Panc1 (cell line): Measurements from ENCODE around the gene SEPTIN1. TPM values are rescaled to one million over a fixed set of nuclear protein-coding genes. Genes with fewer than 3 reads are reported as not detected.

ENCODE experiments used
- ATAC-seq: fragments of 200-7000 bp; cut with Tn5 transposase; 2 replicates; pipeline ENCODE4 v1.9.1; 2020; ENCODE audit warnings: mild to moderate bottlenecking, moderate library complexity
- BruUV-seq: library from RNA; stranded (reverse); fragments of 400-500 nt; replicated peaks from 2 replicates; lab custom pipeline; 2021; lab: Mats Ljungman, UMichigan
- CTCF ChIA-PET: fragments of 300-600 bp; sonication (Branson Sonifier 250); formaldehyde crosslinking; loops from one replicate; lab custom pipeline; 2022; ENCODE audit warnings: antibody characterized with exemption; lab: Charles Lee
- POLR2A ChIA-PET: fragments of 300-600 bp; sonication (Branson Sonifier 250); formaldehyde crosslinking; loops from one replicate; lab custom pipeline; 2022; ENCODE audit warnings: antibody characterized with exemption; lab: Charles Lee
- DNase-seq: peaks from one replicate; pipeline ENCODE4 v3.0.0-alpha.2; 2010; ENCODE audit warnings: low read depth, low spot score
- H3K27ac ChIP-seq: 2 replicates; pipeline ENCODE4 v1.5.1; 2011; ENCODE audit warnings: mild to moderate bottlenecking, low read length, inconsistent platforms
- H3K27me3 ChIP-seq: fragments of 200-500 bp; sonication (Bioruptor generic); 2 replicates; pipeline ENCODE4 v1.6.0; 2014; ENCODE audit warnings: low read length, inconsistent platforms; ENCODE audit not compliant: control insufficient read depth, insufficient read depth
- H3K36me3 ChIP-seq: fragments of 200-500 bp; sonication (Bioruptor generic); 2 replicates; pipeline ENCODE4 v1.5.1; 2014; ENCODE audit warnings: inconsistent platforms, mild to moderate bottlenecking, low read length, moderate library complexity; ENCODE audit not compliant: control insufficient read depth, insufficient read depth
- H3K4me1 ChIP-seq: 2 replicates; pipeline ENCODE4 v1.5.1; 2011; ENCODE audit warnings: inconsistent platforms, mild to moderate bottlenecking, low read length, moderate library complexity; ENCODE audit not compliant: control insufficient read depth, insufficient read depth
- H3K4me3 ChIP-seq, 2 experiments: 2 replicates each; pipeline ENCODE4 v1.5.1; 2011 to 2012; ENCODE audit warnings: low read depth in 2 of 2, low read length in 2 of 2, mild to moderate bottlenecking in 2 of 2, inconsistent platforms in 1 of 2, moderate library complexity in 1 of 2
- H3K9me3 ChIP-seq: fragments of 200-500 bp; sonication (Bioruptor generic); 2 replicates; pipeline ENCODE4 v1.5.1; 2014; ENCODE audit warnings: low read depth, mild to moderate bottlenecking, inconsistent platforms, low read length, moderate library complexity; ENCODE audit not compliant: control insufficient read depth, insufficient read depth
- POLR2AphosphoS5 ChIP-seq: IDR thresholded peaks from 2 replicates; pipeline ENCODE4 v1.6.1; 2012; ENCODE audit warnings: mild to moderate bottlenecking, low read depth, low read length, moderate library complexity
- SIN3A ChIP-seq: IDR thresholded peaks from 2 replicates; pipeline ENCODE4 v1.6.1; 2012; ENCODE audit warnings: low read depth, mild to moderate bottlenecking, low read length, moderate library complexity, borderline replicate concordance; ENCODE audit not compliant: insufficient read depth
- TCF7L2 ChIP-seq: IDR thresholded peaks from 2 replicates; pipeline ENCODE4 v1.6.1; 2011; ENCODE audit warnings: mild to moderate bottlenecking, low read depth, low read length, inconsistent platforms
- in situ Hi-C: cut with HindIII; loops from 2 replicates; pipeline ENCODE4 v1.10.0; 2016; ENCODE audit warnings: low sequenced_read_pairs, low pct_unique_long_range_greater_than_20kb
- intact Hi-C: fragments of 100-400 bp; cut with micrococcal nuclease; formaldehyde crosslinking; loops from one replicate; pipeline ENCODE4 v1.10.0; 2022; ENCODE audit not compliant: unreplicated experiment
- total RNA-seq: library from RNA; stranded (reverse); gene quantifications from one replicate; pipeline ENCODE4 v1.2.1, GENCODE V29; 2021; ENCODE audit not compliant: unreplicated experiment
- TF ChIP-seq, protein P1 (sequence below), 2 experiments: IDR thresholded peaks; 2 replicates each; pipeline ENCODE4 v1.6.1; 2011 to 2012; ENCODE audit warnings: low read depth in 2 of 2, control low read depth in 1 of 2, low read length in 1 of 2, mild to moderate bottlenecking in 1 of 2, moderate library complexity in 1 of 2; ENCODE audit not compliant: insufficient read depth in 1 of 2
- TF ChIP-seq, protein P2 (sequence below): fragments of 450-650 bp; IDR thresholded peaks from 2 replicates; pipeline ENCODE4 v1.5.1; 2017; ENCODE audit warnings: mild to moderate bottlenecking

The SEPTIN1 gene
- total RNA-seq, 1 experiment from 2014 or later = 1.7 TPM

DNA sequence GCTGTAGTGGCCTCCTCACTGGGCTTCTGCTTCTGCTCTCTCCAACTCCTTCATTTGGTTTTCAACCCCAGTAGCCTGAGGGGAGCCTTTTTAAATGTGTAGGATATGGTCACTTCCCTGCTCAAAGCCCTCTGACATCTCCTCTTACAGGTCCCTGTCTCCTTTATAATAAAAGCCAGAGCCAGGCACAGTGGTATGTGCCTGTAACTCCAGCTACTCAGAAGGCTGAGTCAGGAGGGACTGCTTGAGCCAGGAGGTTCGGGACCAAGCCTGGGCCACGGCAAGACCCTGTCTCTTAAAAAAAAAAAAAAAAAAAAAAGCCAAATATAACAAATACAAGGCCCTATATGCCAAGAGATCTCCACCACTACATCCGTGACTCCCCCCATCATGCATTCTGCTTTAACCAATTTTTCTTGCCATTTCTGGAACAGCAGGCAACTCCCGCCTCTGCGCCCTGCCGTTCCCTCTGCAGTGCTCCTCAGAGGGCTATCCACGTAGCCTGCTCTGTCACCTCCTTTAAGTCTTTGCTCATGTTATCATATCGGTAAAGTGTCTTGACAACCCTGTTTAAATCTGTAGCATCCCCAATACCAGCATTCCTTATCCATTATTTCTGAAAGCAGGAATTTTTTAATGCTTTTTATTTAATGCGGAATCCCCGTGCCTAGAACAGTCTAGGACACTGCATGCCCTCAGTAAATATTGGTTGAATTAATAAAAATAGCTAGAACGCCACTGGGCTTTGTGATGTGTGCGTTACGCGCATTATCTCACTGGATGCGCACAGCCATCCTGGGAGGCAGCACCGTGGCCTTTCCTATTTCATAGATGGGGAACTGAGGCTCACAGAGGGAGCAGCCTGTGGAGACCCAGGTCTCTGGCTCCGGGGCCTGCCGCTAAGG, 34.5 kb upstream of the SEPTIN1 start:
- ATAC-seq (peak; percentile 29), DNase-seq (no peak)
- intact Hi-C loops = no loop called here
- no TSS peak for BruUV-seq
- H3K4me3 ChIP-seq = peak overlapping the region; percentile 45 to 55
- peaks cover 13% of the 10 kb centered on the region for H3K4me1 ChIP-seq
- POLR2A ChIA-PET = interaction anchor here (0.5 to 0.6 kb wide), 2 partner anchors 68 to 71 kb away, joined by 3 to 9 read pairs; no protein-coding TSS in a partner anchor
- in situ Hi-C loops = no loop called here
- H3K36me3 ChIP-seq = peaks cover 3% of the 10 kb centered on the region
- H3K27ac ChIP-seq = peak overlapping the region; percentile 59
- H3K27me3 ChIP-seq = no peaks in the 10 kb centered on the region
- no peaks in the 10 kb centered on the region for H3K9me3 ChIP-seq
- TF ChIP-seq, protein P1, sequence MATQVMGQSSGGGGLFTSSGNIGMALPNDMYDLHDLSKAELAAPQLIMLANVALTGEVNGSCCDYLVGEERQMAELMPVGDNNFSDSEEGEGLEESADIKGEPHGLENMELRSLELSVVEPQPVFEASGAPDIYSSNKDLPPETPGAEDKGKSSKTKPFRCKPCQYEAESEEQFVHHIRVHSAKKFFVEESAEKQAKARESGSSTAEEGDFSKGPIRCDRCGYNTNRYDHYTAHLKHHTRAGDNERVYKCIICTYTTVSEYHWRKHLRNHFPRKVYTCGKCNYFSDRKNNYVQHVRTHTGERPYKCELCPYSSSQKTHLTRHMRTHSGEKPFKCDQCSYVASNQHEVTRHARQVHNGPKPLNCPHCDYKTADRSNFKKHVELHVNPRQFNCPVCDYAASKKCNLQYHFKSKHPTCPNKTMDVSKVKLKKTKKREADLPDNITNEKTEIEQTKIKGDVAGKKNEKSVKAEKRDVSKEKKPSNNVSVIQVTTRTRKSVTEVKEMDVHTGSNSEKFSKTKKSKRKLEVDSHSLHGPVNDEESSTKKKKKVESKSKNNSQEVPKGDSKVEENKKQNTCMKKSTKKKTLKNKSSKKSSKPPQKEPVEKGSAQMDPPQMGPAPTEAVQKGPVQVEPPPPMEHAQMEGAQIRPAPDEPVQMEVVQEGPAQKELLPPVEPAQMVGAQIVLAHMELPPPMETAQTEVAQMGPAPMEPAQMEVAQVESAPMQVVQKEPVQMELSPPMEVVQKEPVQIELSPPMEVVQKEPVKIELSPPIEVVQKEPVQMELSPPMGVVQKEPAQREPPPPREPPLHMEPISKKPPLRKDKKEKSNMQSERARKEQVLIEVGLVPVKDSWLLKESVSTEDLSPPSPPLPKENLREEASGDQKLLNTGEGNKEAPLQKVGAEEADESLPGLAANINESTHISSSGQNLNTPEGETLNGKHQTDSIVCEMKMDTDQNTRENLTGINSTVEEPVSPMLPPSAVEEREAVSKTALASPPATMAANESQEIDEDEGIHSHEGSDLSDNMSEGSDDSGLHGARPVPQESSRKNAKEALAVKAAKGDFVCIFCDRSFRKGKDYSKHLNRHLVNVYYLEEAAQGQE (IDR thresholded peaks at IDR 0.05; ENCODE audit: insufficient read depth in 1 of 2, low read depth in 2 of 2, low read length in 1 of 2) = no peak
- no peak for TF ChIP-seq SIN3A
- no peak for TF ChIP-seq TCF7L2
- no peak for TF ChIP-seq POLR2AphosphoS5
- TF ChIP-seq, protein P2, sequence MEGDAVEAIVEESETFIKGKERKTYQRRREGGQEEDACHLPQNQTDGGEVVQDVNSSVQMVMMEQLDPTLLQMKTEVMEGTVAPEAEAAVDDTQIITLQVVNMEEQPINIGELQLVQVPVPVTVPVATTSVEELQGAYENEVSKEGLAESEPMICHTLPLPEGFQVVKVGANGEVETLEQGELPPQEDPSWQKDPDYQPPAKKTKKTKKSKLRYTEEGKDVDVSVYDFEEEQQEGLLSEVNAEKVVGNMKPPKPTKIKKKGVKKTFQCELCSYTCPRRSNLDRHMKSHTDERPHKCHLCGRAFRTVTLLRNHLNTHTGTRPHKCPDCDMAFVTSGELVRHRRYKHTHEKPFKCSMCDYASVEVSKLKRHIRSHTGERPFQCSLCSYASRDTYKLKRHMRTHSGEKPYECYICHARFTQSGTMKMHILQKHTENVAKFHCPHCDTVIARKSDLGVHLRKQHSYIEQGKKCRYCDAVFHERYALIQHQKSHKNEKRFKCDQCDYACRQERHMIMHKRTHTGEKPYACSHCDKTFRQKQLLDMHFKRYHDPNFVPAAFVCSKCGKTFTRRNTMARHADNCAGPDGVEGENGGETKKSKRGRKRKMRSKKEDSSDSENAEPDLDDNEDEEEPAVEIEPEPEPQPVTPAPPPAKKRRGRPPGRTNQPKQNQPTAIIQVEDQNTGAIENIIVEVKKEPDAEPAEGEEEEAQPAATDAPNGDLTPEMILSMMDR = no peak
- CTCF ChIA-PET = interaction anchor here (0.7 to 1.4 kb wide), 3 partner anchors 8 to 108 kb away, joined by 4 to 6 read pairs (median 5); partner anchors contain the start of gene ZNF771

DNA sequence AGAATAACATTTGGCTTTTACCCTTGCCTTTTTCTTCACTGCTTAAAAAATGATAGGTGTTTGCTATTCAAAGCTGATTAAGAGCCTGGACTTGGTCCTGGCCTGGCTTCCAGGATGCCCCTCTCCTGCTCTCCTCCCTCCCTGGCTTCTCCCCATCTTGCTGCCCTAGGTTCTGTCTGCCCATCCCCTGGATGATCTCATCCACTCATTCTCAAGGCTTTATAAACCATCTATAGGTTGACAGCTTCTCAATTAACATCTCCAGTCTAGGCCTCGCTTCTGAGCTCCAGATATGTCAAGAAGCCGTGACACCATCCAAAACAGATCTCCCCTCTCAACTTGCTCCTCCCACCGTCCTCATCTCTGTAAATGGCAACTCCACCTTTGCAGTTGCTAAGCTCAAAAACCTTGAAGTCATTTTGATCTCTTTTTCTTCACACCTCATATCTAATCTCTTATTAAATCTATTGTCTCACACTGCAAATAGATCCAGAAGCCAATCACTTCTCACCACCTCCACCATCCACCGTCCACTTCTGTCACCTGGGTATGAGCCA, 33.8 kb upstream of the SEPTIN1 start:
- H3K27ac ChIP-seq = no peak overlapping the region
- no peaks in the 10 kb centered on the region for H3K9me3 ChIP-seq
- H3K4me1 ChIP-seq = peaks cover 13% of the 10 kb centered on the region
- BruUV-seq = no TSS peak
- ATAC-seq (no peak), DNase-seq (no peak)
- H3K27me3 ChIP-seq = no peaks in the 10 kb centered on the region
- intact Hi-C loops (no loop called here), in situ Hi-C loops (no loop called here)
- H3K4me3 ChIP-seq = no peak overlapping the region
- POLR2A ChIA-PET = no interaction called here
- CTCF ChIA-PET = interaction anchor here (0.7 to 1.1 kb wide), 2 partner anchors 9 to 109 kb away, joined by 4 to 6 read pairs; partner anchors contain the start of gene ZNF771
- peaks cover 2% of the 10 kb centered on the region for H3K36me3 ChIP-seq
- TF ChIP-seq POLR2AphosphoS5 (no peak), SIN3A (no peak), TCF7L2 (no peak)
- TF ChIP-seq, protein P1 (IDR thresholded peaks at IDR 0.05; ENCODE audit: insufficient read depth in 1 of 2, low read depth in 2 of 2, low read length in 1 of 2) = no peak
